Measurements from ENCODE around the gene TYSND1. TPM values are rescaled to one million over a fixed set of nuclear protein-coding genes. Genes with fewer than 3 reads are reported as not detected.

Gene TYSND1
- total RNA-seq, 1 donor, result 15.6 TPM

GRCh38 chr10:70096705-70097420, 49.6 kb downstream of the TYSND1 start:
- DNase-seq (ENCODE audit: insufficient read length, low spot score, missing footprints), result no peak
- Histone ChIP-seq H3K27me3 (ENCODE audit: insufficient read depth, low read length) (no peaks in the 10 kb centered on the region), H3K36me3 (ENCODE audit: insufficient read depth, low read length) (peaks cover 20% of the 10 kb centered on the region), H3K27ac (ENCODE audit: low read depth, low read length) (no peak overlapping the region), H2AFZ (ENCODE audit: low read length) (no peak overlapping the region), H3K4me3 (ENCODE audit: insufficient read depth, low read length) (no peak overlapping the region), H3K79me2 (ENCODE audit: insufficient read depth, low read length) (no peaks in the 10 kb centered on the region), H3K9me3 (ENCODE audit: low read depth, low read length) (no peaks in the 10 kb centered on the region), H3K4me1 (ENCODE audit: insufficient read depth, low read length) (no peaks in the 10 kb centered on the region), H3K4me2 (ENCODE audit: insufficient read depth, low read length) (no peak overlapping the region), H4K20me1 (ENCODE audit: insufficient read depth, low read length) (no peaks in the 10 kb centered on the region)
- TF ChIP-seq CTCF (IDR thresholded peaks at IDR 0.05; ENCODE audit: extremely low read depth, low read depth, low read length), result no peak

- H3K27ac ChIP-seq (ENCODE audit: low read depth, low read length), result no peak overlapping the region
- H3K27me3 ChIP-seq (ENCODE audit: insufficient read depth, low read length), result no peaks in the 10 kb centered on the region
- H3K79me2 ChIP-seq (ENCODE audit: insufficient read depth, low read length), result no peaks in the 10 kb centered on the region
- no peaks in the 10 kb centered on the region for H3K4me1 ChIP-seq (ENCODE audit: insufficient read depth, low read length)
- no peak for DNase-seq (ENCODE audit: insufficient read length, low spot score, missing footprints)
- H4K20me1 ChIP-seq (ENCODE audit: insufficient read depth, low read length), result no peaks in the 10 kb centered on the region
- H3K4me3 ChIP-seq (ENCODE audit: insufficient read depth, low read length), result no peak overlapping the region
- H3K9me3 ChIP-seq (ENCODE audit: low read depth, low read length), result no peaks in the 10 kb centered on the region
- TF ChIP-seq CTCF (IDR thresholded peaks at IDR 0.05; ENCODE audit: extremely low read depth, low read depth, low read length), result no peak
- H3K36me3 ChIP-seq (ENCODE audit: insufficient read depth, low read length), result peaks cover 16% of the 10 kb centered on the region
- no peak overlapping the region for H2AFZ ChIP-seq (ENCODE audit: low read length)
- no peak overlapping the region for H3K4me2 ChIP-seq (ENCODE audit: insufficient read depth, low read length)
These were observed 50.3 kb downstream of the TYSND1 start for GRCh38 chr10:70096016-70096704.

GRCh38 chr10:70094250-70094649, 52.2 kb downstream of the TYSND1 start:
- no peaks in the 10 kb centered on the region for H4K20me1 ChIP-seq (ENCODE audit: insufficient read depth, low read length)
- no peaks in the 10 kb centered on the region for H3K27me3 ChIP-seq (ENCODE audit: insufficient read depth, low read length)
- no peak overlapping the region for H3K27ac ChIP-seq (ENCODE audit: low read depth, low read length)
- DNase-seq (ENCODE audit: insufficient read length, low spot score, missing footprints), result no peak
- no peaks in the 10 kb centered on the region for H3K79me2 ChIP-seq (ENCODE audit: insufficient read depth, low read length)
- H3K4me1 ChIP-seq (ENCODE audit: insufficient read depth, low read length), result no peaks in the 10 kb centered on the region
- no peak overlapping the region for H3K4me2 ChIP-seq (ENCODE audit: insufficient read depth, low read length)
- H3K36me3 ChIP-seq (ENCODE audit: insufficient read depth, low read length), result peaks cover 11% of the 10 kb centered on the region
- no peak for TF ChIP-seq CTCF (IDR thresholded peaks at IDR 0.05; ENCODE audit: extremely low read depth, low read depth, low read length)
- H3K4me3 ChIP-seq (ENCODE audit: insufficient read depth, low read length), result no peak overlapping the region
- no peak overlapping the region for H2AFZ ChIP-seq (ENCODE audit: low read length)
- no peaks in the 10 kb centered on the region for H3K9me3 ChIP-seq (ENCODE audit: low read depth, low read length)

GRCh38 chr10:70093335-70093944, 53.1 kb downstream of the TYSND1 start:
- peaks cover 11% of the 10 kb centered on the region for H3K36me3 ChIP-seq (ENCODE audit: insufficient read depth, low read length)
- H2AFZ ChIP-seq (ENCODE audit: low read length), result no peak overlapping the region
- H3K27ac ChIP-seq (ENCODE audit: low read depth, low read length), result no peak overlapping the region
- no peaks in the 10 kb centered on the region for H3K27me3 ChIP-seq (ENCODE audit: insufficient read depth, low read length)
- no peaks in the 10 kb centered on the region for H3K79me2 ChIP-seq (ENCODE audit: insufficient read depth, low read length)
- no peaks in the 10 kb centered on the region for H3K4me1 ChIP-seq (ENCODE audit: insufficient read depth, low read length)
- no peak overlapping the region for H3K4me2 ChIP-seq (ENCODE audit: insufficient read depth, low read length)
- H3K9me3 ChIP-seq (ENCODE audit: low read depth, low read length), result no peaks in the 10 kb centered on the region
- no peak overlapping the region for H3K4me3 ChIP-seq (ENCODE audit: insufficient read depth, low read length)
- no peak for DNase-seq (ENCODE audit: insufficient read length, low spot score, missing footprints)
- H4K20me1 ChIP-seq (ENCODE audit: insufficient read depth, low read length), result no peaks in the 10 kb centered on the region
- no peak for TF ChIP-seq CTCF (IDR thresholded peaks at IDR 0.05; ENCODE audit: extremely low read depth, low read depth, low read length)
